AG04449 (cell line): ENCODE measurements around the gene COQ2.
"Not testable (repeated sequence)": the region's sequence is repeated elsewhere in the genome, so short reads cannot be mapped to it uniquely, and the experiment has no call there.

ENCODE experiments used
- CTCF ChIA-PET: fragments of 350-600 bp; formaldehyde crosslinking; extraction: SDS; loops from one replicate; lab custom pipeline; 2021; ENCODE audit warnings: antibody characterized with exemption; lab: Yijun Ruan, JAX
- POLR2A ChIA-PET: fragments of 400-600, 350-600 bp; formaldehyde crosslinking; extraction: SDS; loops from one replicate; lab custom pipeline; 2020; ENCODE audit warnings: antibody characterized with exemption, inconsistent platforms; lab: Yijun Ruan, JAX
- DNase-seq: peaks from one replicate; pipeline ENCODE4 v3.0.0-alpha.2; 2010; ENCODE audit warnings: low read depth, low spot score
- H3K4me3 ChIP-seq: 2 replicates; pipeline ENCODE4 v1.5.1; 2011; ENCODE audit warnings: low read depth, mild to moderate bottlenecking, control low read depth, low read length
- CTCF ChIP-seq: IDR thresholded peaks from one replicate; pipeline ENCODE4 v1.5.1; 2011; ENCODE audit warnings: mild to moderate bottlenecking, moderate library complexity, low read length, control low read depth, inconsistent platforms; ENCODE audit not compliant: insufficient read depth; ENCODE audit errors: missing control alignments

COQ2 gene

GRCh38 chr4:83234902-83235644, 49.5 kb downstream of the COQ2 start:
- POLR2A ChIA-PET, result interaction anchor here (0.8 kb wide), 1 partner anchor 805 kb away, joined by 3 read pairs; the partner anchor contains the start of gene HNRNPDL
- no peak for DNase-seq
- no peak overlapping the region for H3K4me3 ChIP-seq
- CTCF ChIA-PET, result interaction anchor here (1.0 kb wide), 1 partner anchor 18 kb away, joined by 3 read pairs; no protein-coding TSS in a partner anchor
- TF ChIP-seq CTCF, result no peak

- CTCF ChIA-PET, result interaction anchor here (1.0 to 1.1 kb wide), 2 partner anchors 18 to 26 kb away, joined by 3 read pairs; no protein-coding TSS in a partner anchor
- POLR2A ChIA-PET, DNase-seq, H3K4me3 ChIP-seq: not testable (repeated sequence)
These were observed 50.2 kb downstream of the COQ2 start for GRCh38 chr4:83234387-83234786.

- H3K4me3 ChIP-seq, result no peak overlapping the region
- TF ChIP-seq CTCF, result no peak
- ChIA-PET POLR2A (no interaction called here), CTCF (no interaction called here)
- no peak for DNase-seq
These were observed 52.5 kb downstream of the COQ2 start for GRCh38 chr4:83232082-83232481.

- no peak for DNase-seq
- TF ChIP-seq CTCF, result no peak
- POLR2A ChIA-PET, result no interaction called here
- CTCF ChIA-PET, result no interaction called here
- H3K4me3 ChIP-seq, result no peak overlapping the region
These were observed 53.0 kb downstream of the COQ2 start for GRCh38 chr4:83231620-83232076.

- POLR2A ChIA-PET, result no interaction called here
- TF ChIP-seq CTCF, result no peak
- DNase-seq, result no peak
- CTCF ChIA-PET, result no interaction called here
- no peak overlapping the region for H3K4me3 ChIP-seq
These were observed 53.7 kb downstream of the COQ2 start for GRCh38 chr4:83230928-83231327.

- no peak overlapping the region for H3K4me3 ChIP-seq
- DNase-seq, result no peak
- TF ChIP-seq CTCF, result no peak
- CTCF ChIA-PET, result no interaction called here
- POLR2A ChIA-PET, result interaction anchor here (0.7 kb wide), 1 partner anchor 254 kb away, joined by 3 read pairs; no protein-coding TSS in a partner anchor
These were observed 54.8 kb downstream of the COQ2 start for GRCh38 chr4:83229791-83230190.
